Subcutaneous adipose tissue (tissue), 4 donors: ENCODE data around the gene POLR3A. TPM values are rescaled to one million over a fixed set of nuclear protein-coding genes. Genes with fewer than 3 reads are reported as not detected.

Experiments used
- total RNA-seq, 4 donors: library from RNA; depleted of rRNA; stranded (reverse); fragments of >200 nt; gene quantifications; one replicate each; pipeline ENCODE4 v1.1.0, GENCODE V29; 2016
- TF ChIP-seq, protein P1 (sequence below): fragments of 450-650 bp; IDR thresholded peaks from one replicate; pipeline ENCODE4 v1.5.1; 2016; ENCODE audit warnings: low read depth, mild to moderate bottlenecking, control low read depth, antibody characterized with exemption, moderate library complexity

Gene POLR3A
- total RNA-seq, 4 donors from 2014 or later: 9.9 to 14.3 (median 12.0) TPM

DNA sequence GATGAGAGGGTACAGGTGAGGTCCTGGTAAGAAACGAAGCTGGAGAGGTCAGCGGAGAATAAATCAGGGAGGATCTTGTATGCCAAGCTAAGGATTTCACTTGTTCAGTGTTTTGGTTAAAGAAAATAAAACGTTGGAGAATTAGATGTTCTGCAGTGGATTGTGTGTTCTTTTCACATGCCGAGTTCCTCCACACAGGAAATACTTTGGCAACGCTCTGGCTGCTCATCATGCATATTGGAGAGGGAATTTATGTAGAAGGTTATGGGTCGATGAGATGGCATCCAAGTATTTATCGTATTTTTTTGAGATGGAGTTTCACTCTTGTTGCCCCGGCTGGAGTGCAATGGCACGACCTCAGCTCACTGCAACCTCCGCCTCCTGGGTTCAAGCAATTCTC lies 15.4 kb upstream of the POLR3A start:
- TF ChIP-seq, protein P1, sequence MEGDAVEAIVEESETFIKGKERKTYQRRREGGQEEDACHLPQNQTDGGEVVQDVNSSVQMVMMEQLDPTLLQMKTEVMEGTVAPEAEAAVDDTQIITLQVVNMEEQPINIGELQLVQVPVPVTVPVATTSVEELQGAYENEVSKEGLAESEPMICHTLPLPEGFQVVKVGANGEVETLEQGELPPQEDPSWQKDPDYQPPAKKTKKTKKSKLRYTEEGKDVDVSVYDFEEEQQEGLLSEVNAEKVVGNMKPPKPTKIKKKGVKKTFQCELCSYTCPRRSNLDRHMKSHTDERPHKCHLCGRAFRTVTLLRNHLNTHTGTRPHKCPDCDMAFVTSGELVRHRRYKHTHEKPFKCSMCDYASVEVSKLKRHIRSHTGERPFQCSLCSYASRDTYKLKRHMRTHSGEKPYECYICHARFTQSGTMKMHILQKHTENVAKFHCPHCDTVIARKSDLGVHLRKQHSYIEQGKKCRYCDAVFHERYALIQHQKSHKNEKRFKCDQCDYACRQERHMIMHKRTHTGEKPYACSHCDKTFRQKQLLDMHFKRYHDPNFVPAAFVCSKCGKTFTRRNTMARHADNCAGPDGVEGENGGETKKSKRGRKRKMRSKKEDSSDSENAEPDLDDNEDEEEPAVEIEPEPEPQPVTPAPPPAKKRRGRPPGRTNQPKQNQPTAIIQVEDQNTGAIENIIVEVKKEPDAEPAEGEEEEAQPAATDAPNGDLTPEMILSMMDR: no peak

DNA sequence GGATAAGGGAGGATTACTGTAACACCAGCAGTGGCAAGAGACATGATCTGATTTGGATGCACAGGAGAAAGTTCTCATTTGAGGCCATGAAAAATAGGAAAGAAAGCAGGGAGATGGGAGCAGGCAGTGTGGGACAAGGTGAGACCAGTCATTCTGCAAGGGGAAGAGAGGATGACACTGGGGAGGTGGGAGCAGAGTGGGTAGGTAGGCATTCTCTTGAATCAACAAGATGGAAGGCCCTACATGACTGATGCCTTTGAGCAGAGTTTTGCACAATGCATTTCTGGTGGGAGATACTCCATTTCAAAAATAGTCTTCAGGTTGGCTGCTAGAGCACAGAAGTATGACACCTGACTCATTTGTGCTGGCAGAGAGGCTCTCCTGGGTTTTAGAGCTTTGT lies 14.9 kb upstream of the POLR3A start:
- TF ChIP-seq, protein P1: no peak

DNA sequence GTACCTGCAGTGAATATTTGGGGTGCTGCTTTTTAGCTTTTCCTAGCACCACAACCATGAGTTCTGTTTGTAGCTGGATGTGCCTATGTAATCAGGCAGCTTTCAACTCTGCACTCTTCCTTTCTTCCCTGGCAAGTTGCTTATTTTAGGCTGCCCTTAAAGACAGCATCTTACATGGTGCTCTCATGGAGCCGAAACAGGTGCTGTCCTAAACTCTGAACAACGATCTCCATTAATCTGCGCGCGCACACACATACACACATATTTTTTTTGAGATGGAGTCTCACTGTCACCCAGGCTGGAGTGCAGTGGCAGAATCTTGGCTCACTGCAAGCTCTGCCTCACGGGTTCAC lies 13.4 kb upstream of the POLR3A start:
- TF ChIP-seq, protein P1: no peak

DNA sequence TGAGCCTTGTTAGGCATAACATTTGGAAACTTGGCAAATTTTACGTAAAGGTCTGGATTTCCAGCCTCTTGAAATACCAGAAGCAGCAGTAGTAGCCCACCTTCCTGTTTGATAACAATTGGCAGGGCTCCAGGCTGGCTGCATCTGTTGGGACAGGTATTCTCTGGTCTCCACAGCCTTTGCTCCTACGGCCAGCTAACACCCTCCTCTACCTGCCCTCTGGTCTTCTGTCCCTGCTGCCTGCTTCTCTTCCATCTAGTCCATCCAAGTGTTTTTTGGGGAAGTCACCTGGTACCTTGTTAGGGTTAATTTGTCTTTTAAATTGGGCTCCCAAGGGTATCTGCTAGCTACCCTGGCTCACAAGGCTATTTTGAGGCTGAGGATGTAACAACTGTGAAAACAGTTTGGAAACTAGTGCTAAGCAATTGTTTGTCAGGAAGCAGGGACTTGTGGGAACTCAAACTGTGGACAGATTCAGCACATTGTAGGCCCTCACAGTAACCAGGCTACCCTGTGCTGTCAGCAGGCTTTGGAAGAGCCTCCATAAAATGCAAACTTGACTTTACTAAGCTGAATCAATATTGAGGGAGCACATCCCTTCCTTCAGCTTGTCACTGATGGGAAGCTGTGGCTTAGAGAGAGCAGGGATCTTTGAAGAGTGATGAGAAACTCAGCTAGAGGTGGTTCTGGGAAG lies 12.9 kb upstream of the POLR3A start:
- TF ChIP-seq, protein P1: no peak

DNA sequence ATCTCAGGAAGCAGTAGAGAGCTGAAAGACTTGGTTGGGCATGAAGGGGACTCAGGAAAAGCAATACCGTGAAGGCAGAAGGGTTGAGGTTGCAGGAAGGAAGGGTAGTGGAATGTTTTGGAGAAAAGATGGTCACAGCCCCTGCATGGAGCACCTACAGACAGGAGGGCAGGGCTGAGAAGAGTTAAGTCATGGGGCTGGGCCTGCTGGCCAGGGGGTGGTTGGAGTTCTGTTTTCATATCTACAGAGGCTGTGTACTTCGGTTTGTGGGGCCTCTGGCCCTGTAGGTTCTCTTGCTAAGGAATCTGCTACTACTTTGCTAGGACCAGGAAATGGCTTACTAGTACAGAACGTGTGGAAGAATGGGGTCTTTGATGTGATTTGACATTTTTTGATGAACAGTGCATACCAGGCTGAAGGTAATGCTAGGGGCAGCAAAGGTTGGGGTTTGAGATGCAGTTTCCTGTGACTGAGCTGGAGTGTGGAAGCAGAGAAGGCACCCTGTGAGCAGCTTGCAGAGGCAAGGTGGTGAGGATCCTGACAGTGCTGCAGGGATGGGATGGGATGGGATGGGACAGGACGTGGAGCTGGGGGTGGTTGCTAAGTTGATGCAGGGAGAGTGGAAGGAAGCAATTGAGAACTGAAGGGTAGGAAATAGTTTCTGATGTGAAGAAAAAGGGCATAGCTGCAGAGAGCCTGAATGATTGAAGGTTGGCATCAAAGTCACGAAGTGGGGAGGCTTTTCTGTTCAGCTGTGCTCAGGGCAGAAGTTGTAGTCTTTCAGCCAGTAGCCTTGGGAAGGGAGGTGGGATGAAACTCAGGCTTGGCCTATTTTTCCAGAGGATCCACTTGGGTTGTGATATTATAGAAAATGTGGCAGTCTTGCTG lies 12.1 kb upstream of the POLR3A start:
- TF ChIP-seq, protein P1: no peak

DNA sequence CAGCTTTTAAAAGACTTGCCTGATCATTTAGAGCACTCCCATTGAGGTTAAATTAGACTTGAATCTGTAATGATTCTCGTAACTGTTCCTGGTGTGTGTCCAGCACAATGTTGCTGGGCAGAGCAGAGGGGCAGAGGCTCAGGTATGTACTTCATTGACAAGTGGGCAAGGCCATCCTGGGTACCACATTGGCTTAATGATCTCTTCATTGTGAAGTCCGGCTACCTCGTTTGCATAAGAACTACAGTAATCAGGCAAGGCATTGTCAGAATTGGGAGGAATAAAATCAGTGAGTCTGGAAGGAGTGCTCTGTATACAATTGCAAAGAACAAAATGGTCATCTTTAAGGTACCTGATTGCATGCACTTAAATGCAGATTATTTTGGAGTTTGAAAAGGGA lies 10.4 kb upstream of the POLR3A start:
- TF ChIP-seq, protein P1: no peak

DNA sequence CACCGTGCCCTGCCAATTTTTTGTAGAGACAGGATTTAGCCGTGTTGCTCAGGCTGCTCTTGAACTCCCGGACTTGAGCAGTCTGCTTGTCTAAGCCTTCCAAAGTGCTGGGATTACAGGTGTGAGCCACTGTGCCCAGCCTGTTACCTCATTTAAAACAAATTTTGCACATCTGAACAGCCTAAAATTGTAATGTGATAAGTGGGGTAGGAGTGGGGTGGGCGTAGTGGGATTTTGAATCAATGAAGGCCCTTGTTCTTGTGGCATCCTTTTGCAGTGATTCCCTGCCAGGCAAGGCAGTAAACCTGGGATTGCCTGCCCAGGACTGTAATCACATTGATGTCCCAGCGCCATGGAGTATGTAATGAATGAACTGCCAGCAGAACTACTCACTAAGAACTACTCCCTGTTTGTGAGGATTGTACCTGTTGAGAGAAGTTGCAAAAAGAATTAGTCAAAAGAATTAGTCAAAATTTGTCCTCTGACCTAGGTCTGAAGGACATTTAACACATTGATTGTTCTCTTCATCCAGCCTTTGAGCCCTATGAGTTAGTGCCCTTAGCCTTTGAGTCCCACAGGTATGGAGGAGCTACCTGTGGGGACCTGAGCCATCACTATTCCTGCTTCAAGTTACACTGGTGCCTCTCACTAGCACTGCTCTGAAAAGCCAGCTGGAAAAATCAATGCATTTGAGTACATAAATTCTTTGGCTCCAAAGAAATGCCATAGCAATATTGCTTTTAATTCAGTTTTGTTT lies 9.7 kb upstream of the POLR3A start:
- TF ChIP-seq, protein P1: no peak
